ENCODE results near the gene MCFD2.

DNA sequence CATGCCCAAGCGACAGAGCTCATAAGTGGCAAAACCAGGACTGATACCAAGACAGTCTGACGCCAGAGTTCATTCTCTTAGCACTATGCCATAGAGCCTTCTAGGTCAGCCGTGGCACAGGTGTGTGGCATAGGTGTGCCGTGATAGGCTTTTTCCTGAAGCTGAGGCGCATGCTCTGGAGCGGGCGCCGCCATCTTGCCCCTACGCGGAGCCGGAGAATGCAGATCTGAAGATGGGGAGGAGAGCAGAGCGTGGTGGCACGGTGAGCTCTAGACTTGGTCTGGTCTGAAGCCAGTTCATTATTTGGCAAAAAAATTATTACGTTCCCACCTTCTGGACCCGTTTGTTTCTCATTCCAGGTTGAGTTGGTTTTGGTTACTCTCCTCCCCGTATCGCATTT, 16.6 kb downstream of the MCFD2 start:
- TF ChIP-seq, protein P1, sequence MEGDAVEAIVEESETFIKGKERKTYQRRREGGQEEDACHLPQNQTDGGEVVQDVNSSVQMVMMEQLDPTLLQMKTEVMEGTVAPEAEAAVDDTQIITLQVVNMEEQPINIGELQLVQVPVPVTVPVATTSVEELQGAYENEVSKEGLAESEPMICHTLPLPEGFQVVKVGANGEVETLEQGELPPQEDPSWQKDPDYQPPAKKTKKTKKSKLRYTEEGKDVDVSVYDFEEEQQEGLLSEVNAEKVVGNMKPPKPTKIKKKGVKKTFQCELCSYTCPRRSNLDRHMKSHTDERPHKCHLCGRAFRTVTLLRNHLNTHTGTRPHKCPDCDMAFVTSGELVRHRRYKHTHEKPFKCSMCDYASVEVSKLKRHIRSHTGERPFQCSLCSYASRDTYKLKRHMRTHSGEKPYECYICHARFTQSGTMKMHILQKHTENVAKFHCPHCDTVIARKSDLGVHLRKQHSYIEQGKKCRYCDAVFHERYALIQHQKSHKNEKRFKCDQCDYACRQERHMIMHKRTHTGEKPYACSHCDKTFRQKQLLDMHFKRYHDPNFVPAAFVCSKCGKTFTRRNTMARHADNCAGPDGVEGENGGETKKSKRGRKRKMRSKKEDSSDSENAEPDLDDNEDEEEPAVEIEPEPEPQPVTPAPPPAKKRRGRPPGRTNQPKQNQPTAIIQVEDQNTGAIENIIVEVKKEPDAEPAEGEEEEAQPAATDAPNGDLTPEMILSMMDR (IDR thresholded peaks at IDR 0.05) = no peak
- TF ChIP-seq POLR2A (IDR thresholded peaks at IDR 0.05) = no peak
